GM19023 (cell line): ENCODE measurements around the gene ZNF518B.
"Not testable (repeated sequence)": the region's sequence is repeated elsewhere in the genome, so short reads cannot be mapped to it uniquely, and the experiment has no call there.

Source experiments
- ATAC-seq: cut with Tn5 transposase; IDR thresholded peaks from one replicate; pipeline ENCODE4 v1.9.1; 2021; ENCODE audit warnings: mild to moderate bottlenecking, moderate library complexity; ENCODE audit not compliant: unreplicated experiment

Gene ZNF518B

GRCh38 chr4:10456595-10457254 is 501 bp downstream of the ZNF518B start:
- peak; percentile 67 for ATAC-seq

GRCh38 chr4:10456260-10456594 is 999 bp downstream of the ZNF518B start:
- ATAC-seq = no peak

GRCh38 chr4:10455133-10455532 is 2.1 kb downstream of the ZNF518B start:
- ATAC-seq = no peak

DNA sequence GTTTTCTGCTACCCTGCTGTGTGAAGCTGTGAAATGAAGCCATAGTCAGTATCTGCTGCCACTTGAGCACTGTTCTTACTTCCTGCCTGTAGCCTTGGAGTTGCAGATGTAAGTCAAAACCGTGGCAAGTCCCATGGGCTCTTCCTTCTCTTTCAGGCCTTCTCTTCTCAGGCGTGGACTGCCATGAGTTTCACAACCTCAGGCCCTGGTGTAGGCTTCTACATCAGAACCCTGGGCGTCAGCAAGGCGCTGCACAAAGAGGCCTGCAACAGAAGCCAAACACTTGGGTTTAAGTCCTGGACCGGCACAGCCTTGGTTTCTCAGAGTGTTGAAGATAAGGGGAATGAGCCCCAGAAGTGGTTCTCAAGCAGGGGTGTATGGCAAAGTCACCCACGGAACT is 2.5 kb downstream of the ZNF518B start:
- ATAC-seq = no peak

- no peak for ATAC-seq
Observed at GRCh38 chr4:10454121-10454520, 3.1 kb downstream of the ZNF518B start.

GRCh38 chr4:10448991-10449390 is 8.2 kb downstream of the ZNF518B start:
- no peak for ATAC-seq

DNA sequence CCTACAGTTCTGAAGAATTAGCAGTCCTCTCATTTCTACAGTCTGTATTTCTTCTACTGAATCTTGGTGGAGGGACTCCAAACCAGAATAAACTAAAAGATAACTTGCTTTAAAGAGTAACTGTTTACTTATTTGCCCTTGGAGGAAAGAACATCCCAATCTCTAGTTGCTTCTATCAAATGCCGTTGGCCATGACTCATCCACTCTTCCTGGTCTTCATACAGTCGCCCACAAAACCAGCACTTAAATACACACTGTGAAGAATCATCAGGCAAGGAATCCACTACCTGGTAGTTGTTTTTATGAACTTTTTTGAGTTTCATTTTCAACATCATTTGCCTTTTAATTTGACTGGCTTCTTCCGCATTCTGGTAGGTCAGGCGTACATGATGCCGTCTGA is 14.2 kb downstream of the ZNF518B start:
- no peak for ATAC-seq

DNA sequence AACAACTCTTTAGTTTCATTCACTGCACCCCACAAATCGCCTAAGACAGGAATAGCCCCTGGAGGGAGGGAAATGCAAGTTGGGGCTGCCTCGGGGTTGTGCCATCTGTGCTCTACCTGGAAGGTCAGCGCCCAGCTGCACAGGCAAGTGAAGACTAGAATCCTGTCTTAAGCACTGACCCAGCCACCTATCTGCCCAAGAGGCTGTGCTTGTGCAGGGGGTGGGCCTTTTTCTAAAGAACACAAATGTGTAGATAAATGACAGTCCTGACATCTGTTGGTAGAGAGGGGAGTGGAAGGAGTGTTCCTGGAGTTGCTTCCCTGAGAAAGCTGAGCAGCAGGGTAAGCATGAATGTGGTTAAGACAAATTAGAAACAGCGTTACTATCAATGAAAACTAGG is 15.7 kb downstream of the ZNF518B start:
- ATAC-seq = no peak

- no peak for ATAC-seq
Observed at GRCh38 chr4:10438924-10439323, 18.3 kb downstream of the ZNF518B start.

- no peak for ATAC-seq
Observed at GRCh38 chr4:10437735-10438134, 19.5 kb downstream of the ZNF518B start.

GRCh38 chr4:10427680-10428079 is 29.5 kb downstream of the ZNF518B start:
- ATAC-seq = not testable (repeated sequence)

GRCh38 chr4:10421344-10422055 is 35.7 kb downstream of the ZNF518B start:
- ATAC-seq = no peak

DNA sequence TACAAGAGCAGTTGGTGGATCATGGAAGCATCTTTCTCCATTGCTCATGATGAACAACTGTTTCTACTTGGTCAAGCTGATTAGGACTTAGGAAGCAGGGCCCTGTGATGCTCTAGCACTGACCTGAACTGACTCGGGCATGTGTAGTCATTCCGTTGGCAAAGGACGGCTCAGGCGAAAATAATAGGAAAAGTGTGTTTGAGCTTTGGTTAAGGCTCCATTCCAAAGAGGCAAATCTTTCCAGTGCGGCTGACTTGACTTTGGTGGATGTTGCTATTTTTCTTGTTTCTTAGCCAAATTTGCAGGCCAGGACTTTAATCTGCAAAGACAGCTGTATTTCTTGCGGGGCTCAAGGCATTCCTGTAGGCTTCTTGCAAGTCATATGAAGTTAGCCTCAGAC is 39.5 kb downstream of the ZNF518B start:
- ATAC-seq = no peak

DNA sequence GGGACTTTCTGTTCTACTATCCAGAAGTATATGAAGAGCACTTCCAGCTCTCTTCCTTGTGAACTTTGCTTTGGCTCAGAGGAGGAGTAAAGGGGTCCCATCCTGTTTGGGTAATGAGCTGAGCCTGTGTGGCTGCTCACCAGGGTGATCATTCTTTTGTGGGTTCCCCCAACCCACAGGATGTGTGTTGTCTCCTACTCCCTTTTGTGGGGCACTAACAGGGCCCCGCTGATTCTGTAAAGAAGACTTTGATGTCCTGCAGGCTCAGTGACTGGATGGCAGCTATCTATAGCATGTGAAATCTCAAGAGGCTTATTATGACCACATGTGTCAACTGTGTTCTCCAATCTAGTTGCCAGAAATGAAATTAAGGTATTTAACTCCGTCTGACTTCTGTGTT is 40.8 kb downstream of the ZNF518B start:
- ATAC-seq = no peak

- ATAC-seq = peak; percentile 71
Observed at GRCh38 chr4:10413177-10413576, 44.0 kb downstream of the ZNF518B start.

- ATAC-seq = no peak
Observed at GRCh38 chr4:10405672-10406071, 51.6 kb downstream of the ZNF518B start.

GRCh38 chr4:10403633-10404445 is 53.4 kb downstream of the ZNF518B start:
- ATAC-seq = no peak

DNA sequence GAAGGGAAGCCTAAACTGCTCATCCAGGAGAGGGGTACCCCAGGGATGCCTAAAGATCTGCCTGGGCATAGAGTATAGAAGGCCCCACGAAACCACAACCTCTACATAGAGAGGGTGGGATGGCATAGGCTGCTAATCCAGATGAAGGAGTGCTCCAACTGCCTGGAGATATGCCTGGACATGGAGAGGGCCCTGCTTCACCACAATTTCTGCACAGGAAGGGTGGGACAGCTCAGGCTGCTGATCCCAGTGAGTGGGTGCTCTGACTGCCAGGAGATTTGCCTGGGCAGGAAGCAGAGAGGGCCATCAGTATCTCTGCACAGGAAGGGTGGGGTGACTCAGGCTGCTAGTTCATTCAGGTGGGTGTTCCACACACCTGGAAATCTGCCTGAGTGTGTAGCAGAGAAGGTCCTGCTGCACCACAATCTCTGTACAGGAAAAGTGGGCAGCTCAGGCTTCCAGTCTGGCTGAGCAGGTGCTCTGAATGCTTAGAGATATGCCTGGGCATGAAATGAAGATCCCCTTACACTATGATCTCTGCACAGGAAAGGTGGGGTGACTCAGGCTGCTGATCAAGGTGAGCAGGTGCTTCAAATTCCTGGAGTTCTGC is 61.1 kb downstream of the ZNF518B start:
- no peak for ATAC-seq
